Upper lobe of left lung (tissue), 6 donors: ENCODE measurements around the gene YWHAQ. TPM values are rescaled to one million over a fixed set of nuclear protein-coding genes. Genes with fewer than 3 reads are reported as not detected.

ENCODE experiments used
- ATAC-seq, 2 donors: fragments of 200-7000 bp; cut with Tn5 transposase; one replicate each; pipeline ENCODE4 v1.9.1; 2022; ENCODE audit warnings: mild to moderate bottlenecking in 2 of 2, moderate library complexity in 2 of 2; ENCODE audit not compliant: low FRiP score in 2 of 2
- DNase-seq, 2 donors: peaks; one replicate each; pipeline ENCODE4 v3.0.0-alpha.2; 2019 to 2020
- H3K27ac ChIP-seq, 4 donors: fragments of 200-600 bp; sonication (generic); one replicate each; pipeline ENCODE4 v1.5.1; 2016 to 2019
- H3K27me3 ChIP-seq, 4 donors: fragments of 200-600 bp; sonication (generic); one replicate each; pipeline ENCODE4 v1.5.1; 2017 to 2019
- H3K36me3 ChIP-seq, 4 donors: fragments of 200-600 bp; sonication (generic); one replicate each; pipeline ENCODE4 v1.5.1; 2016 to 2019
- H3K4me1 ChIP-seq, 4 donors: fragments of 200-600 bp; sonication (generic); one replicate each; pipeline ENCODE4 v1.5.1; 2018 to 2019
- H3K4me3 ChIP-seq, 4 donors: fragments of 200-600 bp; sonication (generic); one replicate each; pipeline ENCODE4 v1.5.1; 2017 to 2019; ENCODE audit warnings: mild to moderate bottlenecking in 2 of 4, moderate library complexity in 1 of 4
- H3K9me3 ChIP-seq, 4 donors: fragments of 200-600 bp; sonication (generic); one replicate each; pipeline ENCODE4 v1.5.1; 2018 to 2019
- EP300 ChIP-seq, 4 donors: sonication (generic); formaldehyde crosslinking; IDR thresholded peaks; one replicate each; pipeline ENCODE4 v1.5.1; 2017; ENCODE audit warnings: antibody characterized with exemption in 4 of 4, control low read depth in 2 of 4
- POLR2A ChIP-seq, 4 donors: fragments of 450-650 bp; IDR thresholded peaks; one replicate each; pipeline ENCODE4 v1.5.1; 2016 to 2017; ENCODE audit warnings: antibody characterized with exemption in 4 of 4, mild to moderate bottlenecking in 2 of 4
- POLR2AphosphoS5 ChIP-seq, 2 donors: sonication (generic); formaldehyde crosslinking; IDR thresholded peaks; one replicate each; pipeline ENCODE4 v1.5.1; 2017; ENCODE audit warnings: antibody characterized with exemption in 2 of 2
- WGBS, 2 donors: methylation state at CpG; one replicate each; pipeline ENCODE4 v1.1.5; 2017 to 2018; 5-methylcytosine and 5-hydroxymethylcytosine counted together
- total RNA-seq, 6 donors: library from RNA; depleted of rRNA in 4 of 6; stranded (reverse); fragments of >200 nt in 4 of 6; gene quantifications; one replicate each; pipeline versions ENCODE4 v1.1.0 to v1.2.1, GENCODE V29; 2016 to 2021
- TF ChIP-seq, protein P1 (sequence below), 6 experiments: fragments of 450-650 bp in 4 of 6; fragments of 200-600 bp in 2 of 6; sonication (generic) in 2 of 6; IDR thresholded peaks; one replicate each; pipeline ENCODE4 v1.5.1; 2016 to 2019; ENCODE audit warnings: antibody characterized with exemption in 6 of 6
- donor health status: DM: no; HTN: no; CAD: no; lungs with moderate emphysema.
- donor health status: DM: no; HTN: yes; CAD: no; lungs with severe emphysema.

The YWHAQ gene
- total RNA-seq, 6 donors from 2014 or later, result 67.1 to 223 (median 176) TPM

DNA sequence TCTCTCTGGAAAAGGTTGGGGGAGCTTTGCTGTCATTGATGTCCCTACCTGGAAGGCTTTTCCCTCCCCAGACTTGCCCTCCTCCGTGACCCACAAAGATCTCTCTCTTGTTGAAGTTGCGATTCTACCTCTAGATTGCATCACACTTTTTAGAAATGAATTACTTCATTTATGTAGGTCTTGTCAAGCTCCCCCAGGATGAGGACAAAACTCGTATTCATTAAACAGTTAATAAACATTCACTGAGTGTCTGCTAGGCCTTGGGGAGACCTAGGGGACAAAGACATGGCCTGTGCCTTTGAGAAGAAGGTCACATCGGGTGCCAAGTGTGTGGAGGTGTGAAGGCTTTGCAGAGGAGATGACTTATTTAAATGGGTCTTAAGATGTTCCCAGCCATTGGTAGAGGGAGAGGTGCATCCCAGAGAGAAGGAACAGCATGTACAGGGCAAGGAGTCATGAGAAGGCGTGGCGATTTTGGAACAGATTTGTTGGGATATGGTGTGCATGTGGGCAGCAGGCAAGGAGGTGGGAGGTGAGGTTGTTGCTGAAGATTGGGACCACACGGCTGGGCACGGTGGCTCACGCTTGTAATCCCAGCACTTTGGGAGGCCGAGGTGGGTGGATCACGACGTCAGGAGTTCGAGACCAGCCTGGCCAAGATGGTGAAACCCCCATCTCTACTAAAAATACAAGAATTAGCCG lies 9.8 kb upstream of the YWHAQ start:
- Histone ChIP-seq H3K27me3 (no peaks in the 10 kb centered on the region), H3K27ac (no peak overlapping the region), H3K4me3 (no peak overlapping the region), H3K36me3 (no peaks in the 10 kb centered on the region), H3K9me3 (no peaks in the 10 kb centered on the region), H3K4me1 (peaks cover 13 to 18% (median 13%) of the 10 kb centered on the region in 4 donors)
- no peak for ATAC-seq
- TF ChIP-seq POLR2AphosphoS5 (IDR thresholded peaks at IDR 0.05), result no peak
- no peak for TF ChIP-seq POLR2A (IDR thresholded peaks at IDR 0.05)
- TF ChIP-seq, protein P1, sequence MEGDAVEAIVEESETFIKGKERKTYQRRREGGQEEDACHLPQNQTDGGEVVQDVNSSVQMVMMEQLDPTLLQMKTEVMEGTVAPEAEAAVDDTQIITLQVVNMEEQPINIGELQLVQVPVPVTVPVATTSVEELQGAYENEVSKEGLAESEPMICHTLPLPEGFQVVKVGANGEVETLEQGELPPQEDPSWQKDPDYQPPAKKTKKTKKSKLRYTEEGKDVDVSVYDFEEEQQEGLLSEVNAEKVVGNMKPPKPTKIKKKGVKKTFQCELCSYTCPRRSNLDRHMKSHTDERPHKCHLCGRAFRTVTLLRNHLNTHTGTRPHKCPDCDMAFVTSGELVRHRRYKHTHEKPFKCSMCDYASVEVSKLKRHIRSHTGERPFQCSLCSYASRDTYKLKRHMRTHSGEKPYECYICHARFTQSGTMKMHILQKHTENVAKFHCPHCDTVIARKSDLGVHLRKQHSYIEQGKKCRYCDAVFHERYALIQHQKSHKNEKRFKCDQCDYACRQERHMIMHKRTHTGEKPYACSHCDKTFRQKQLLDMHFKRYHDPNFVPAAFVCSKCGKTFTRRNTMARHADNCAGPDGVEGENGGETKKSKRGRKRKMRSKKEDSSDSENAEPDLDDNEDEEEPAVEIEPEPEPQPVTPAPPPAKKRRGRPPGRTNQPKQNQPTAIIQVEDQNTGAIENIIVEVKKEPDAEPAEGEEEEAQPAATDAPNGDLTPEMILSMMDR (IDR thresholded peaks at IDR 0.05), result no peak
- no peak for TF ChIP-seq EP300 (IDR thresholded peaks at IDR 0.05)
- DNase-seq, result no peak
- WGBS, 2 donors, result 88 to 89% methylated on average over 14 of the region's 14 CpGs

GRCh38 chr2:9639740-9640343 lies 9.0 kb upstream of the YWHAQ start:
- Histone ChIP-seq H3K27me3 (no peaks in the 10 kb centered on the region), H3K4me3 (no peak overlapping the region), H3K27ac (peak overlapping the region in 1 of 4 donors; percentile 2), H3K4me1 (peaks cover 13 to 18% (median 13%) of the 10 kb centered on the region in 4 donors), H3K36me3 (no peaks in the 10 kb centered on the region), H3K9me3 (no peaks in the 10 kb centered on the region)
- DNase-seq (no peak), ATAC-seq (no peak)
- TF ChIP-seq POLR2AphosphoS5 (IDR thresholded peaks at IDR 0.05) (no peak), EP300 (IDR thresholded peaks at IDR 0.05) (no peak), POLR2A (IDR thresholded peaks at IDR 0.05) (no peak)
- TF ChIP-seq, protein P1 (IDR thresholded peaks at IDR 0.05), result no peak
- WGBS, 2 donors, result 90 to 91% methylated on average over 10 to 11 of the region's 11 CpGs

- H3K4me1 ChIP-seq, result peaks cover 13 to 18% (median 13%) of the 10 kb centered on the region in 4 donors
- H3K27me3 ChIP-seq, result no peaks in the 10 kb centered on the region
- peak overlapping the region in 3 of 4 donors; percentile 36 to 60 (median 50) for H3K27ac ChIP-seq
- DNase-seq (no peak), ATAC-seq (peak in 1 of 2 donors; percentile 17)
- H3K36me3 ChIP-seq, result no peaks in the 10 kb centered on the region
- TF ChIP-seq POLR2AphosphoS5 (IDR thresholded peaks at IDR 0.05) (no peak), POLR2A (IDR thresholded peaks at IDR 0.05) (no peak), EP300 (IDR thresholded peaks at IDR 0.05) (no peak)
- TF ChIP-seq, protein P1 (IDR thresholded peaks at IDR 0.05), result no peak
- H3K4me3 ChIP-seq, result no peak overlapping the region
- WGBS, 2 donors, result 51 to 64% methylated on average over 6 of the region's 6 CpGs
- no peaks in the 10 kb centered on the region for H3K9me3 ChIP-seq
Measured at GRCh38 chr2:9639000-9639602, 8.3 kb upstream of the YWHAQ start.

- peaks cover 13 to 18% (median 13%) of the 10 kb centered on the region in 4 donors for H3K4me1 ChIP-seq
- DNase-seq, result peak; percentile 67 to 72
- no peaks in the 10 kb centered on the region for H3K27me3 ChIP-seq
- no peaks in the 10 kb centered on the region for H3K36me3 ChIP-seq
- H3K27ac ChIP-seq, result peak overlapping the region in 3 of 4 donors; percentile 50 to 65 (median 60)
- WGBS, 2 donors, result 47 to 53% methylated on average over 3 to 4 of the region's 4 CpGs
- H3K4me3 ChIP-seq, result no peak overlapping the region
- peak; percentile 86 to 96 for ATAC-seq
- no peaks in the 10 kb centered on the region for H3K9me3 ChIP-seq
- TF ChIP-seq, protein P1 (IDR thresholded peaks at IDR 0.05), result no peak
- TF ChIP-seq POLR2A (IDR thresholded peaks at IDR 0.05), result no peak
- TF ChIP-seq POLR2AphosphoS5 (IDR thresholded peaks at IDR 0.05), result peak in 1 of 2 donors; percentile 74
- peak in 1 of 4 donors; percentile 62 for TF ChIP-seq EP300 (IDR thresholded peaks at IDR 0.05)
Measured at GRCh38 chr2:9638532-9638931, 7.7 kb upstream of the YWHAQ start.
